ENCODE data around the gene PROC.

PROC gene

DNA sequence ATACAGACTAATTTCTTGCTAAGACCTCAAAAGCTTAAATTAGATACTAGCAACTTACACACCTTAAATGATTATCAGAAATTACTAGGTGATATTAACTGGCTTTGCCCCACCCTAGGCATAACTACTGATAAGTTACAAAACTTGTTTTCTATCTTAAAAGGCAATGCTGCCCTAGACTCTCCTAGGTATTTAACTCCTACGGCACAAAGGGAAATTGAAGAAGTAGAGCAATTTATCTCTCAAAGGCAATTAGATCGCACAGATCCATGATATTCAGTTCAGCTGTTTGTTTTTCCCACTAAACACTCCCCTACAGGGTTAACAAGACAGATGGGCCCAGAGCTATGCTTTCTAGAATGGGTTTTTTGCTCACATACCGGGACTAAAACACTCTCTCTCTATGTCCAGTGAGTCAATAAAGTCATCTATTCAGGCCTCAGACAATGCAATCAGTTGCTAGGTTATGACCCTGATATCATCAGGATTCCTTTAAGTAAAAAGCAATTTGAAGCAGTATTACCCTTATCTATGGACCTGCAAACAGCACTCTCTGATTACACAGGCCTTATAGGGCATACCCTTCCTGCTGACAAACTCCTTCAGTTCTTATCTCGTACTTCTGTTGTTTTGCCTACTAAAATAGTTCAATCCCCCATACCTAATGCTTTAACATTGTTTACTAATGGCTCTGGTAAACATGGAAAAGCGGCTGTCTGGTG, 44.7 kb upstream of the PROC start:
- H3K4me3 ChIP-seq (ENCODE audit: low read depth in 1 of 2, low read length in 2 of 2) = no peak overlapping the region
- no peaks in the 10 kb centered on the region; the same call in 1 of the 2 replicates for H4K20me1 ChIP-seq (ENCODE audit: insufficient read depth, low read length)
- H3K27me3 ChIP-seq (ENCODE audit: insufficient read depth, low read length, poor library complexity) = no peaks in the 10 kb centered on the region
- peaks cover 23% of the 10 kb centered on the region; the same call in 1 of the 2 replicates for H3K36me3 ChIP-seq (ENCODE audit: insufficient read depth, low read length)
- no peak overlapping the region for H3K27ac ChIP-seq (ENCODE audit: low read length)
- no peaks in the 10 kb centered on the region for H3K4me1 ChIP-seq (ENCODE audit: insufficient read depth, low read length)
- H3K9ac ChIP-seq (ENCODE audit: low read depth, low read length) = no peak overlapping the region
- peaks cover 99% of the 10 kb centered on the region for H3K79me2 ChIP-seq (ENCODE audit: insufficient read depth, low read length)
- no peak overlapping the region for H3K4me2 ChIP-seq (ENCODE audit: insufficient read depth, low read length)
- no peak overlapping the region for H2AFZ ChIP-seq (ENCODE audit: low read depth, low read length)
- DNase-seq (no peak), ATAC-seq (ENCODE audit: insufficient read depth, low read depth) (no peak)
- H3K9me3 ChIP-seq (ENCODE audit: insufficient read depth, low read length, severe bottlenecking) = peaks cover 50% of the 10 kb centered on the region
- TF ChIP-seq, protein P1, sequence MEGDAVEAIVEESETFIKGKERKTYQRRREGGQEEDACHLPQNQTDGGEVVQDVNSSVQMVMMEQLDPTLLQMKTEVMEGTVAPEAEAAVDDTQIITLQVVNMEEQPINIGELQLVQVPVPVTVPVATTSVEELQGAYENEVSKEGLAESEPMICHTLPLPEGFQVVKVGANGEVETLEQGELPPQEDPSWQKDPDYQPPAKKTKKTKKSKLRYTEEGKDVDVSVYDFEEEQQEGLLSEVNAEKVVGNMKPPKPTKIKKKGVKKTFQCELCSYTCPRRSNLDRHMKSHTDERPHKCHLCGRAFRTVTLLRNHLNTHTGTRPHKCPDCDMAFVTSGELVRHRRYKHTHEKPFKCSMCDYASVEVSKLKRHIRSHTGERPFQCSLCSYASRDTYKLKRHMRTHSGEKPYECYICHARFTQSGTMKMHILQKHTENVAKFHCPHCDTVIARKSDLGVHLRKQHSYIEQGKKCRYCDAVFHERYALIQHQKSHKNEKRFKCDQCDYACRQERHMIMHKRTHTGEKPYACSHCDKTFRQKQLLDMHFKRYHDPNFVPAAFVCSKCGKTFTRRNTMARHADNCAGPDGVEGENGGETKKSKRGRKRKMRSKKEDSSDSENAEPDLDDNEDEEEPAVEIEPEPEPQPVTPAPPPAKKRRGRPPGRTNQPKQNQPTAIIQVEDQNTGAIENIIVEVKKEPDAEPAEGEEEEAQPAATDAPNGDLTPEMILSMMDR (IDR thresholded peaks at IDR 0.05; ENCODE audit: borderline replicate concordance, extremely low read depth, low read length, poor library complexity, severe bottlenecking) = no peak

DNA sequence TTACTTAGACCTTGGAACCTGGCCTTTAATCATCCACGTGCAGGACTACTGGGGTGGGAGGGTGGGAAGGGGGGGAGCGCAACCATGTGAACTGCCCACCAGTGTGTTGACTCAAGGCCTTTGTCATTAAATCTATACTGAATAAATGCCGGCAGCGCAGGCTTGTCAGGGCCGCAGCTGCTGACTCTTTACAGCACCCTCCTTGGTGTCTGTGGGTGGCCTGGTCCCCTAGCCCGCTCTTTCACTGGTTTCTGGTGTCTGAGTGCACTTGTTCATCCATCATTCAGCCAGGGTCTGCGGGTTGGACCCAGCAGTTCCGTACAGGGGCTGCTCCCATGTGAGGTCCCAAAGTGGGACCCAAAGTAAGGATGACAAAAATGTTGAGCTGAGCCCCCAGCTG, 42.0 kb upstream of the PROC start:
- Histone ChIP-seq H3K36me3 (ENCODE audit: insufficient read depth, low read length) (peaks cover 12% of the 10 kb centered on the region; the same call in 1 of the 2 replicates), H3K27ac (ENCODE audit: low read length) (no peak overlapping the region), H3K9ac (ENCODE audit: low read depth, low read length) (no peak overlapping the region), H3K4me3 (ENCODE audit: low read depth in 1 of 2, low read length in 2 of 2) (no peak overlapping the region), H3K9me3 (ENCODE audit: insufficient read depth, low read length, severe bottlenecking) (peaks cover 35% of the 10 kb centered on the region), H3K27me3 (ENCODE audit: insufficient read depth, low read length, poor library complexity) (no peaks in the 10 kb centered on the region), H3K79me2 (ENCODE audit: insufficient read depth, low read length) (peaks cover 99% of the 10 kb centered on the region), H4K20me1 (ENCODE audit: insufficient read depth, low read length) (0 out of 2 replicates have a peak, but pooled peaks cover 2% of the 10 kb centered on the region), H3K4me2 (ENCODE audit: insufficient read depth, low read length) (no peak overlapping the region), H3K4me1 (ENCODE audit: insufficient read depth, low read length) (no peaks in the 10 kb centered on the region), H2AFZ (ENCODE audit: low read depth, low read length) (no peak overlapping the region)
- TF ChIP-seq, protein P1 (IDR thresholded peaks at IDR 0.05; ENCODE audit: borderline replicate concordance, extremely low read depth, low read length, poor library complexity, severe bottlenecking) = no peak
- TF ChIP-seq EZH2 (IDR thresholded peaks at IDR 0.05; ENCODE audit: borderline replicate concordance, low read depth, low read length, severe bottlenecking) = no peak
- no peak for ATAC-seq (ENCODE audit: insufficient read depth, low read depth)
- DNase-seq = no peak

DNA sequence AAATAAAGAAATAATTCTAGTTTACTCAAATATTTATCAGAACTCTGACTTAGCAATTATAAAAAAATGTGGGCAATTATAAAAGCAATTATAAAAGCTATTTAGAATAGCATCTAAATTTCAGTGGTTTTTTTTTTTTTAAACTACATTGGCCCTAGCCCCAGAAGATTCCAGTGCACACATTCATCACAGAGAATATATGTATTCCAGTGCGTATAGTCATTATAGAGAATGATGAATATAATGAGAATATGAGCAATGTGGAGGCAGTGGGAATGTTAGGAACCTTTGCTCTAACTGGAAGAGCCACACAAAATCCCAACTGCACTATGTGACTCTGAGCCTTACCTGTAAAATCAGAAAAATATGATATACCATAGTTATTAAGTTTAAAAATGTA, 41.0 kb upstream of the PROC start:
- DNase-seq (no peak), ATAC-seq (ENCODE audit: insufficient read depth, low read depth) (no peak)
- Histone ChIP-seq H3K36me3 (ENCODE audit: insufficient read depth, low read length) (peaks cover 12% of the 10 kb centered on the region; the same call in 1 of the 2 replicates), H4K20me1 (ENCODE audit: insufficient read depth, low read length) (peaks cover 3% of the 10 kb centered on the region; the same call in 1 of the 2 replicates), H2AFZ (ENCODE audit: low read depth, low read length) (no peak overlapping the region), H3K4me1 (ENCODE audit: insufficient read depth, low read length) (no peaks in the 10 kb centered on the region), H3K4me2 (ENCODE audit: insufficient read depth, low read length) (no peak overlapping the region), H3K9me3 (ENCODE audit: insufficient read depth, low read length, severe bottlenecking) (peaks cover 34% of the 10 kb centered on the region), H3K4me3 (ENCODE audit: low read depth in 1 of 2, low read length in 2 of 2) (no peak overlapping the region), H3K27ac (ENCODE audit: low read length) (no peak overlapping the region), H3K9ac (ENCODE audit: low read depth, low read length) (no peak overlapping the region), H3K79me2 (ENCODE audit: insufficient read depth, low read length) (peaks cover 99% of the 10 kb centered on the region), H3K27me3 (ENCODE audit: insufficient read depth, low read length, poor library complexity) (no peaks in the 10 kb centered on the region)
- TF ChIP-seq, protein P1 (IDR thresholded peaks at IDR 0.05; ENCODE audit: borderline replicate concordance, extremely low read depth, low read length, poor library complexity, severe bottlenecking) = no peak
- TF ChIP-seq EZH2 (IDR thresholded peaks at IDR 0.05; ENCODE audit: borderline replicate concordance, low read depth, low read length, severe bottlenecking) = no peak

Measured in DND-41 (cell line).